ENCODE data around the gene NAGA. TPM values are rescaled to one million over a fixed set of nuclear protein-coding genes. Genes with fewer than 3 reads are reported as not detected.

The NAGA gene
- total RNA-seq, 2 donors from 2014 or later: 8.2 to 11.2 TPM

GRCh38 chr22:42021571-42021970 lies 49.0 kb downstream of the NAGA start:
- intact Hi-C loops (cut with DNase I): no loop called here
- DNase-seq (no peak), ATAC-seq (no peak)
- no peaks in the 10 kb centered on the region for H3K9me3 ChIP-seq
- H3K27ac ChIP-seq: no peak overlapping the region
- H3K4me3 ChIP-seq: no peak overlapping the region
- H3K4me1 ChIP-seq: no peaks in the 10 kb centered on the region
- TF ChIP-seq, protein P1, sequence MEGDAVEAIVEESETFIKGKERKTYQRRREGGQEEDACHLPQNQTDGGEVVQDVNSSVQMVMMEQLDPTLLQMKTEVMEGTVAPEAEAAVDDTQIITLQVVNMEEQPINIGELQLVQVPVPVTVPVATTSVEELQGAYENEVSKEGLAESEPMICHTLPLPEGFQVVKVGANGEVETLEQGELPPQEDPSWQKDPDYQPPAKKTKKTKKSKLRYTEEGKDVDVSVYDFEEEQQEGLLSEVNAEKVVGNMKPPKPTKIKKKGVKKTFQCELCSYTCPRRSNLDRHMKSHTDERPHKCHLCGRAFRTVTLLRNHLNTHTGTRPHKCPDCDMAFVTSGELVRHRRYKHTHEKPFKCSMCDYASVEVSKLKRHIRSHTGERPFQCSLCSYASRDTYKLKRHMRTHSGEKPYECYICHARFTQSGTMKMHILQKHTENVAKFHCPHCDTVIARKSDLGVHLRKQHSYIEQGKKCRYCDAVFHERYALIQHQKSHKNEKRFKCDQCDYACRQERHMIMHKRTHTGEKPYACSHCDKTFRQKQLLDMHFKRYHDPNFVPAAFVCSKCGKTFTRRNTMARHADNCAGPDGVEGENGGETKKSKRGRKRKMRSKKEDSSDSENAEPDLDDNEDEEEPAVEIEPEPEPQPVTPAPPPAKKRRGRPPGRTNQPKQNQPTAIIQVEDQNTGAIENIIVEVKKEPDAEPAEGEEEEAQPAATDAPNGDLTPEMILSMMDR (IDR thresholded peaks at IDR 0.05): no peak
- no peak for TF ChIP-seq POLR2A (IDR thresholded peaks at IDR 0.05)
- no peaks in the 10 kb centered on the region for H3K36me3 ChIP-seq (replicated peaks in 1 of 2; ENCODE audit: insufficient read depth in 1 of 2, low read depth in 2 of 2)
- H3K27me3 ChIP-seq: no peaks in the 10 kb centered on the region
- 75 to 88% methylated on average over 2 of the region's 2 CpGs for WGBS, 2 donors

DNA sequence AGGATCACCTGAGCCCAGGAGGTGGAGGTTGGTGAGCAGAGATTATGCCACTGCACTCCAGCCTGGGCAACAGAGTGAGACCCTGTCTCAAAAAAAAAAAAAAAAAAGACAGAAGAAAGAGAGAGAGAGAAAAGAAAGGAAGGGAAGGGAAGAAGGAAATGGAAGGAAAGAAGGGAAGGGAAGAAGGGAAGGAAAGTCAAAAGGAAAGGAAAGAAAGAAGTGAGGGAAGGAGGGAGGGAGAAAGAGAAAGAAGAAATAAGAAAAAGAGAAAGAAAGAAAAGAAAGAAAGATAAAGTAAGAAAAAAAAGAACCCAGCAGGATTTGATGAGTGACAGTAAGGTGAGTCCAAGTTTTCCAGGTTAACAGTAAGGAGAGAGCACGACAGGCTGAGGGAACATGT lies 52.4 kb downstream of the NAGA start:
- no peak overlapping the region for H3K27ac ChIP-seq
- no peaks in the 10 kb centered on the region for H3K4me1 ChIP-seq
- intact Hi-C loops (cut with DNase I): no loop called here
- H3K4me3 ChIP-seq: no peak overlapping the region
- no peaks in the 10 kb centered on the region for H3K9me3 ChIP-seq
- no peaks in the 10 kb centered on the region for H3K36me3 ChIP-seq (replicated peaks in 1 of 2; ENCODE audit: insufficient read depth in 1 of 2, low read depth in 2 of 2)
- ATAC-seq (no peak), DNase-seq (no peak)
- H3K27me3 ChIP-seq: no peaks in the 10 kb centered on the region
- no peak for TF ChIP-seq POLR2A (IDR thresholded peaks at IDR 0.05)
- 70 to 91% methylated on average over 1 of the region's 1 CpG for WGBS, 2 donors

GRCh38 chr22:42016111-42016510 lies 54.5 kb downstream of the NAGA start:
- no peaks in the 10 kb centered on the region for H3K36me3 ChIP-seq (replicated peaks in 1 of 2; ENCODE audit: insufficient read depth in 1 of 2, low read depth in 2 of 2)
- intact Hi-C loops (cut with DNase I): no loop called here
- H3K27me3 ChIP-seq: no peaks in the 10 kb centered on the region
- DNase-seq (no peak), ATAC-seq (no peak)
- H3K4me3 ChIP-seq: no peak overlapping the region
- H3K27ac ChIP-seq: no peak overlapping the region
- H3K9me3 ChIP-seq: no peaks in the 10 kb centered on the region
- no peaks in the 10 kb centered on the region for H3K4me1 ChIP-seq
- no peak for TF ChIP-seq POLR2A (IDR thresholded peaks at IDR 0.05)
- TF ChIP-seq, protein P1 (IDR thresholded peaks at IDR 0.05): no peak
- 53 to 66% methylated on average over 8 to 10 of the region's 10 CpGs for WGBS, 2 donors

DNA sequence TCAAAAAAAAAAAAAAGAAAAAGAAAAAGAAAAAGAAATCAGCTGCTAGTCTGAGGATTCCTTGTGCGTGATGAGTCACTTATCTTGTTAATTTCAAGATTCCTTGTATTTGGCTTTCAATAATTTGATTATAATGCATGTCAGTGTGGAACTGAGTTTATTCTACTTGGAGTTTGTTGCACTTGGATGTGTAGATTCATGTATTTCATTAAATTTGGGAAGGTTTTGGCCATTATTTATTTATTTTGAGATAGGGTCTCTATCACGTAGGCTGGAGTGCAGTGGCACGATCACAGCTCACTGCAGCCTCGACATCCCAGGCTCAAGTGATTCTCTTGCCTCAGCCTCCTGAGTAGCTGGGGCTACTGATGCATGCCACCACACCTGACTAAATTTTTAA lies 57.2 kb downstream of the NAGA start:
- no peak overlapping the region for H3K4me3 ChIP-seq
- ATAC-seq: no peak
- no peaks in the 10 kb centered on the region for H3K9me3 ChIP-seq
- intact Hi-C loops (cut with DNase I): no loop called here
- WGBS, 2 donors: 60 to 71% methylated on average over 4 of the region's 4 CpGs
- no peaks in the 10 kb centered on the region for H3K36me3 ChIP-seq (replicated peaks in 1 of 2; ENCODE audit: insufficient read depth in 1 of 2, low read depth in 2 of 2)
- TF ChIP-seq, protein P1 (IDR thresholded peaks at IDR 0.05): no peak
- TF ChIP-seq POLR2A (IDR thresholded peaks at IDR 0.05): no peak
- no peak for DNase-seq
- no peak overlapping the region for H3K27ac ChIP-seq
- no peaks in the 10 kb centered on the region for H3K4me1 ChIP-seq
- H3K27me3 ChIP-seq: no peaks in the 10 kb centered on the region

DNA sequence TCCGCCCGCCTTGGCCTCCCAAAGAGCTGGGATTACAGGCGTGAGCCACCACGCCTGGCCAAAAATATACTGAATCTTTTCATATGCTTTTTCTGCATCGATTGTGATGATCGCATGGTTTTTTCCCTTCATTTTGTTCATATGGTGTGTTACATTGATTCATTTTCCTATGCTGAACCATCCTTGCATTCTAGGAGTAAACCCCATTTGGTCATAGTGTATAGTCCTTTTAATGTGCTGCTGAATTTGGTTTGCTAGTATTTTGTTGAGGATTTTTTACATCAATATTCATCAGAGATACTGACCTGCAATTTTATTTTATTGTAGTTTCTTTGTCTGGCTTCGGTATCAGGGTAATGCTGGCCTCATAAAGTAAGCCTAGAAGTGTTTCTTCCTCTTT lies 59.8 kb downstream of the NAGA start:
- no peak for TF ChIP-seq POLR2A (IDR thresholded peaks at IDR 0.05)
- TF ChIP-seq, protein P1 (IDR thresholded peaks at IDR 0.05): no peak

More for the DNA sequence above, 59.8 kb downstream of the NAGA start:
- 79 to 82% methylated on average over 7 of the region's 7 CpGs for WGBS, 2 donors
- H3K27ac ChIP-seq: no peak overlapping the region
- no peak for ATAC-seq
- no peaks in the 10 kb centered on the region for H3K27me3 ChIP-seq
- H3K36me3 ChIP-seq (replicated peaks in 1 of 2; ENCODE audit: insufficient read depth in 1 of 2, low read depth in 2 of 2): no peaks in the 10 kb centered on the region
- intact Hi-C loops (cut with DNase I): no loop called here
- H3K4me3 ChIP-seq: no peak overlapping the region
- no peaks in the 10 kb centered on the region for H3K4me1 ChIP-seq
- DNase-seq: no peak
- no peaks in the 10 kb centered on the region for H3K9me3 ChIP-seq

Small RNA genes lying within 50 kb of the gene (small RNA-seq; reads per million reads assigned to genes)
- not detected for gene SNORD13P1

Other genes starting within 250 kb of the NAGA start
- gene SREBF2, start 237.7 kb downstream of the NAGA start, total RNA-seq: 10 to 100 TPM; 40.2 to 68.6 TPM
- gene SHISA8, start 155.7 kb downstream of the NAGA start, total RNA-seq: not detected
- gene TNFRSF13C, start 144.0 kb downstream of the NAGA start, total RNA-seq: not detected
- not detected for gene CENPM, start 123.7 kb downstream of the NAGA start, total RNA-seq
- under 1 TPM in 1 of 2 donors, not detected in 1; 0.52 TPM for gene SEPTIN3, start 101.4 kb downstream of the NAGA start, total RNA-seq
- 10 to 100 TPM in 1 of 2 donors, 1 to 10 TPM in 1; 5.2 to 11.2 TPM for gene WBP2NL, start 72.0 kb downstream of the NAGA start, total RNA-seq
- 10 to 100 TPM in 1 of 2 donors, 1 to 10 TPM in 1; 9.2 to 12.2 TPM for gene PHETA2, start 3.4 kb upstream of the NAGA start, total RNA-seq
- 10 to 100 TPM; 13.8 to 14.8 TPM for gene SMDT1, start 8.9 kb upstream of the NAGA start, total RNA-seq
- gene NDUFA6, start 20.0 kb upstream of the NAGA start, total RNA-seq: 10 to 100 TPM; 18.9 to 30.3 TPM
- 1 to 10 TPM in 1 of 2 donors, under 1 TPM in 1; 0.52 to 2.0 TPM for gene CYP2D6, start 60.0 kb upstream of the NAGA start, total RNA-seq
- gene TCF20, start 199.8 kb upstream of the NAGA start, total RNA-seq: 10 to 100 TPM; 17.8 to 19.7 TPM

Measured in body of pancreas (tissue), 4 donors.